GM20000 (cell line): ENCODE results near the gene ITGA7.
A peak's percentile ranks its signal among the peaks of the same experiment; 100 is the strongest.

Experiments used
- DNase-seq: peaks from one replicate; pipeline ENCODE4 v3.0.0; 2012; ENCODE audit warnings: low spot score
- TF ChIP-seq, protein P1 (sequence below): IDR thresholded peaks from 2 replicates; pipeline ENCODE4 v1.5.1; 2012; ENCODE audit warnings: mild to moderate bottlenecking, control low read depth; ENCODE audit errors: extremely low read depth, missing control alignments

Gene ITGA7

GRCh38 chr12:55719371-55719770 is 11.7 kb upstream of the ITGA7 start:
- DNase-seq = no peak
- TF ChIP-seq, protein P1, sequence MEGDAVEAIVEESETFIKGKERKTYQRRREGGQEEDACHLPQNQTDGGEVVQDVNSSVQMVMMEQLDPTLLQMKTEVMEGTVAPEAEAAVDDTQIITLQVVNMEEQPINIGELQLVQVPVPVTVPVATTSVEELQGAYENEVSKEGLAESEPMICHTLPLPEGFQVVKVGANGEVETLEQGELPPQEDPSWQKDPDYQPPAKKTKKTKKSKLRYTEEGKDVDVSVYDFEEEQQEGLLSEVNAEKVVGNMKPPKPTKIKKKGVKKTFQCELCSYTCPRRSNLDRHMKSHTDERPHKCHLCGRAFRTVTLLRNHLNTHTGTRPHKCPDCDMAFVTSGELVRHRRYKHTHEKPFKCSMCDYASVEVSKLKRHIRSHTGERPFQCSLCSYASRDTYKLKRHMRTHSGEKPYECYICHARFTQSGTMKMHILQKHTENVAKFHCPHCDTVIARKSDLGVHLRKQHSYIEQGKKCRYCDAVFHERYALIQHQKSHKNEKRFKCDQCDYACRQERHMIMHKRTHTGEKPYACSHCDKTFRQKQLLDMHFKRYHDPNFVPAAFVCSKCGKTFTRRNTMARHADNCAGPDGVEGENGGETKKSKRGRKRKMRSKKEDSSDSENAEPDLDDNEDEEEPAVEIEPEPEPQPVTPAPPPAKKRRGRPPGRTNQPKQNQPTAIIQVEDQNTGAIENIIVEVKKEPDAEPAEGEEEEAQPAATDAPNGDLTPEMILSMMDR = no peak

DNA sequence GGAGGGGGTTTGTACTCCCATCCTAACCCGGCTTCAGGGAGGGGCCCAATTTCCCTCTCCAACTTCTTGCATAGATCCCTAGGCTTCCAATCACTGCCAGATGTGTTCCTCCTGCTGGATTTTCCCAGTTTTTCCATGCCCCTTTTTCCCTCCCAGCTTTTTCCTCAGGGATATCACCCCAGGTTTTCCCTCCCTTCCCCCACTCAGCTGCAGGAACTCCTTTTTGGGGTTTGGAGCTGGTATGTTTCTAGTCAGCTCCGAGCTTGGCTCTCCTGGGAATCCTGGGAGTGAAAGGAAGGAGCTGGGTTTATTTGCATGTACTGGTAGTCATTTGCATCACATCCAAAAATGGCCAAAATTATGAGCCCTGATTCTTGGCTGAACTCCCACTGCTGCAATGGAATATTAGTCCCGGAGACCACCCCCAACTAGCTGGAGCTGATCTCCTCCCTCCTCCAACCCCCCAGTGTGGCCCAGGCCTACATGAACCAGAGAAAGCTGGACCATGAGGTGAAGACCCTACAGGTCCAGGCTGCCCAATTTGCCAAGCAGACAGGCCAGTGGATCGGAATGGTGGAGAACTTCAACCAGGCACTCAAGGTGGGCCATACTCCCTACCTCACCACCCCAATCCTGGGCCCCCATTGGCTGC is 11.0 kb upstream of the ITGA7 start:
- TF ChIP-seq, protein P1 = no peak

DNA sequence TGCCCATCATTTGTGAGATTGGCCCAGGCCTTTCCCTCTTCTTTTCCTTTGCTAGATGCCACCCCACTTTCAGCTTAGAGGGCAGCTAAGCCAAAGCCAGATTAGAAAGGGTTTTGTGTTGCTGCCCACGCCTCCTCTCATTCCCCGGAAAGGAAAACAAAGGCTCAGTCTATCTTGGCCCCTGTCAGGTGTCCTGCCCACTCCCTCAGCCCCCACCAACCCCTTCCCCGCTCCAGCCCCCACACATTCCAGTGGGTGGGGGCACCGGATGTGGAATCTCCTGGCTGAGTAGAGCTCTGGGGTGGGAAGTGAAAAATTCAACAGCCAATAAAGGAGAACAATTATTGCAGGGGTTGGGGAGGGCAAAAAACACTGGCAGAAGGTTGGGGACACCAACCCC is 10.3 kb upstream of the ITGA7 start:
- TF ChIP-seq, protein P1 = no peak

More for the DNA sequence above, 11.0 kb upstream of the ITGA7 start:
- no peak for DNase-seq

GRCh38 chr12:55717011-55718007 is 9.6 kb upstream of the ITGA7 start:
- DNase-seq = no peak
- TF ChIP-seq, protein P1 = no peak

More for the DNA sequence above, 10.3 kb upstream of the ITGA7 start:
- DNase-seq = no peak

DNA sequence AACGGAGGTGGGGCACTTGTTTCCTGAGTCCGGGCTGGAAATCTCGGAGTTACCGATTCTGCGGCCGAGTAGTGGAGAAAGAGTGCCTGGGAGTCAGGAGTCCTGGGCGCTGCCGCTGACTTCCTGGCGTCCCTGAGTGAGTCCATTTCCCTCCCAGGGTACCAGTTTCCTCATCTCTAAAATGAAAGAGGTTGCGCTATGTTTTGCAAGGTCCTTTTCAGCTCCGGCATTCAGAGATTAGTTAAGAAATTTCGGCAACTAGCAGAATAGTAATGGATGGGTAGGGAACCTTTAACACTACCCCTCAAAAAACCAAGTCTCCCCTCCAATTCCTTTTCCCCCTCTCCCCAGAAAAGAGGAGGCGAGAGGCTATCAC is 8.9 kb upstream of the ITGA7 start:
- TF ChIP-seq, protein P1 = no peak
- no peak for DNase-seq

DNA sequence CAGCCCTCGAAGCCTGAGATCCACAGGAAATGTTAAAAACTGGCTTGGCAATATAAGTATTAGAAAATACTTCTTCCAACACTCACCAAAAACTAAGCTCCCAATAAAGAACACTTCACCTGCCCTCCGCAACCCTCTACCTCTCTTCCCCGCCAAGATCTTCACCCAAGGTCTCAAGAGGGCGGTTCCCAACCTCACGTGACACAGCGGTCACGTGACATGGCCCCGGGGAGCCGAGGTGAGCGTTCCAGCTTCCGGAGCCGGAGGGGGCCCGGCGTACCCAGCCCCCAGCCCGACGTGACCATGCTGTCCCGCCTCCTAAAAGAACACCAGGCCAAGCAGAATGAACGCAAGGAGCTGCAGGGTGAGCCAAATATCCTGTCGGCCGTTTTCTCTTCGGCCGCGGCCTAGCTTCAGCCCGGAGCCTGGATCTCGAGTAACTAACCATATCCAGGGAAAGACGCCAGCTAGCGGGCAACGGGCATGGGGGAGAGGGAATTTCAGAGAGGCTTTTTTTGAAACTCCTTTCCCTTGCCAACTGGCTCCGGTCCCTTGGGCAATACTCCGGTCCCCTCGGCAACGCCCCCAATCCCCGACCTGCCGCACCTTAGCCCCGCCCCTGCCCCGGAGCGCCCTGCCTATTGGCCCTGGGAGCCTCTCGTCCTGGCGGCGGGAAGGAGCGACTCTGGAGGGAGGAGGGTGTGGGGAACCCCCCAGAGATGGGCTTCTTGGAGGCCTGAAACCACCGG is 8.3 kb upstream of the ITGA7 start, which contains the start of gene BLOC1S1:
Gene BLOC1S1, plus strand, starts transcription at position 214 of the 749 bp plus-strand sequence. Its CDS starts 6 bp downstream, at position 220.
- peak; percentile 95 for DNase-seq
- TF ChIP-seq, protein P1 = no peak
